Mammary epithelial cell (primary cell): Measurements from ENCODE around the gene PLA2G2A.

Experiments used
- CTCF ChIP-seq, 2 donors: IDR thresholded peaks in 1 of 2; conservative IDR thresholded peaks in 1 of 2; 2 replicates each; pipeline ENCODE4 v1.5.1; 2011 to 2012; ENCODE audit warnings: inconsistent platforms in 2 of 2, low read length in 2 of 2, mild to moderate bottlenecking in 2 of 2, control low read depth in 1 of 2, low read depth in 1 of 2; ENCODE audit not compliant: insufficient read depth in 1 of 2; ENCODE audit errors: extremely low read depth in 1 of 2
- EZH2 ChIP-seq: IDR thresholded peaks from 2 replicates; pipeline ENCODE4 v1.6.1; 2012; ENCODE audit warnings: low read length, inconsistent platforms, borderline replicate concordance

- TF ChIP-seq EZH2: no peak
- TF ChIP-seq CTCF (conservative IDR thresholded peaks at IDR 0.05 in 1 of 2, IDR thresholded peaks at IDR 0.05 in 1 of 2; ENCODE audit: extremely low read depth in 1 of 2, insufficient read depth in 1 of 2, low read depth in 1 of 2, low read length in 2 of 2): no peak
These were observed 11.3 kb upstream of the PLA2G2A start for GRCh38 chr1:19990689-19991088.
